H9 (cell line): ENCODE measurements around the gene PCYT1A. TPM values are rescaled to one million over a fixed set of nuclear protein-coding genes. Genes with fewer than 3 reads are reported as not detected.

Experiments
- DNase-seq: peaks from one replicate; pipeline ENCODE4 v3.0.0-alpha.2; 2017
- H2AFZ ChIP-seq: one replicate; pipeline ENCODE4 v1.6.1; 2013; ENCODE audit warnings: mild to moderate bottlenecking, low read length, control low read depth, moderate library complexity
- H2AK5ac ChIP-seq: 2 replicates; pipeline ENCODE4 v1.6.1; 2013; ENCODE audit warnings: low read length, control low read depth, mixed read lengths; ENCODE audit not compliant: insufficient read length
- H2BK120ac ChIP-seq: one replicate; pipeline ENCODE4 v1.6.1; 2013; ENCODE audit warnings: low read depth, mild to moderate bottlenecking, low read length, control low read depth, inconsistent platforms; ENCODE audit not compliant: poor library complexity, severe bottlenecking
- H2BK12ac ChIP-seq: 2 replicates; pipeline ENCODE4 v1.6.1; 2013; ENCODE audit warnings: low read length, control low read depth, mixed read lengths, low read depth; ENCODE audit not compliant: insufficient read length
- H2BK15ac ChIP-seq: 2 replicates; pipeline ENCODE4 v1.6.1; 2013; ENCODE audit warnings: low read depth, low read length, control low read depth
- H2BK20ac ChIP-seq: one replicate; pipeline ENCODE4 v1.6.1; 2013; ENCODE audit warnings: low read depth, mild to moderate bottlenecking, low read length, control low read depth, inconsistent platforms; ENCODE audit not compliant: poor library complexity, severe bottlenecking
- H2BK5ac ChIP-seq: 2 replicates; pipeline ENCODE4 v1.6.1; 2013; ENCODE audit warnings: low read length, control low read depth, mixed read lengths; ENCODE audit not compliant: insufficient read length
- H3K14ac ChIP-seq: 2 replicates; pipeline ENCODE4 v1.6.1; 2013; ENCODE audit warnings: low read length, control low read depth; ENCODE audit not compliant: insufficient read depth
- H3K18ac ChIP-seq: 2 replicates; pipeline ENCODE4 v1.6.1; 2013; ENCODE audit warnings: low read depth, mild to moderate bottlenecking, mixed read lengths, low read length, control low read depth; ENCODE audit not compliant: insufficient read length
- H3K23ac ChIP-seq: 2 replicates; pipeline ENCODE4 v1.6.1; 2013; ENCODE audit warnings: low read length, control low read depth, mixed read lengths, low read depth; ENCODE audit not compliant: insufficient read length
- H3K23me2 ChIP-seq: 2 replicates; pipeline ENCODE4 v1.6.1; 2013; ENCODE audit warnings: low read depth, mild to moderate bottlenecking, mixed read lengths, low read length, control low read depth; ENCODE audit not compliant: insufficient read length, poor library complexity, severe bottlenecking
- H3K27ac ChIP-seq: 2 replicates; pipeline ENCODE4 v1.5.1; 2013; ENCODE audit warnings: low read length, control low read depth, mixed read lengths, low read depth; ENCODE audit not compliant: insufficient read length
- H3K27me3 ChIP-seq: 2 replicates; pipeline ENCODE4 v1.6.1; 2013; ENCODE audit warnings: low read length, control low read depth, inconsistent platforms; ENCODE audit not compliant: insufficient read depth
- H3K4ac ChIP-seq: 2 replicates; pipeline ENCODE4 v1.6.1; 2013; ENCODE audit warnings: low read depth, mild to moderate bottlenecking, control low read depth, inconsistent platforms, low read length, moderate library complexity
- H3K4me1 ChIP-seq: 2 replicates; pipeline ENCODE4 v1.6.1; 2013; ENCODE audit warnings: low read length, control low read depth, inconsistent platforms; ENCODE audit not compliant: insufficient read depth
- H3K4me2 ChIP-seq: 2 replicates; pipeline ENCODE4 v1.6.1; 2013; ENCODE audit warnings: low read length, control low read depth, mixed read lengths; ENCODE audit not compliant: insufficient read length, insufficient read depth
- H3K56ac ChIP-seq: 2 replicates; pipeline ENCODE4 v1.6.1; 2013; ENCODE audit warnings: low read depth, mild to moderate bottlenecking, mixed read lengths, low read length, control low read depth; ENCODE audit not compliant: insufficient read length
- H3K79me1 ChIP-seq: 2 replicates; pipeline ENCODE4 v1.6.1; 2013; ENCODE audit warnings: low read depth, mild to moderate bottlenecking, moderate library complexity, low read length, control low read depth, inconsistent platforms; ENCODE audit not compliant: insufficient read depth, poor library complexity, severe bottlenecking
- H3K79me2 ChIP-seq: 2 replicates; pipeline ENCODE4 v1.6.1; 2013; ENCODE audit warnings: low read length, control low read depth, inconsistent platforms; ENCODE audit not compliant: insufficient read depth
- H3K9ac ChIP-seq: 2 replicates; pipeline ENCODE4 v1.6.1; 2013; ENCODE audit warnings: low read length, control low read depth, mixed read lengths; ENCODE audit not compliant: insufficient read length; ENCODE audit errors: extremely low read depth
- H3K9me3 ChIP-seq: one replicate; pipeline ENCODE4 v1.6.1; 2013; ENCODE audit warnings: low read depth, low read length, inconsistent platforms; ENCODE audit not compliant: control insufficient read depth
- H3T11ph ChIP-seq: one replicate; pipeline ENCODE4 v1.6.1; 2013; ENCODE audit warnings: mild to moderate bottlenecking, low read length, control low read depth, inconsistent platforms
- H4K20me1 ChIP-seq: one replicate; pipeline ENCODE4 v1.6.1; 2013; ENCODE audit not compliant: control insufficient read depth, insufficient read length, insufficient read depth
- H4K5ac ChIP-seq: 2 replicates; pipeline ENCODE4 v1.6.1; 2013; ENCODE audit warnings: low read depth, mild to moderate bottlenecking, mixed read lengths, low read length, control low read depth; ENCODE audit not compliant: insufficient read length
- H4K8ac ChIP-seq: replicated peaks from 2 replicates; pipeline ENCODE4 v1.6.1; 2013; ENCODE audit warnings: low read length, control low read depth, mixed read lengths, low read depth; ENCODE audit not compliant: insufficient read length
- H4K91ac ChIP-seq: 2 replicates; pipeline ENCODE4 v1.6.1; 2013; ENCODE audit warnings: low read depth, mild to moderate bottlenecking, moderate library complexity, mixed read lengths, low read length, control low read depth; ENCODE audit not compliant: insufficient read length
- H3K27ac Mint-ChIP-seq, 3 experiments: 2 replicates in 2 of 3; 3 replicates in 1 of 3; pipeline ENCODE4 v1.8.0; 2020 to 2021; ENCODE audit warnings: mixed read lengths in 3 of 3, mild to moderate bottlenecking in 1 of 3, moderate library complexity in 1 of 3
- H3K27me3 Mint-ChIP-seq: 2 replicates; pipeline ENCODE4 v1.8.0; 2021; ENCODE audit warnings: low read depth, mild to moderate bottlenecking, moderate library complexity, mixed read lengths
- H3K36me3 Mint-ChIP-seq, 3 experiments: 2 replicates in 2 of 3; 3 replicates in 1 of 3; pipeline ENCODE4 v1.8.0; 2020 to 2021; ENCODE audit warnings: low read depth in 3 of 3, mixed read lengths in 3 of 3; ENCODE audit not compliant: insufficient read depth in 1 of 3
- H3K4me1 Mint-ChIP-seq, 2 experiments: 2 replicates each; pipeline ENCODE4 v1.8.0; 2020; ENCODE audit warnings: mixed read lengths in 2 of 2
- H3K4me3 Mint-ChIP-seq, 2 experiments: 2 replicates in 1 of 2; 3 replicates in 1 of 2; pipeline ENCODE4 v1.8.0; 2020 to 2021; ENCODE audit warnings: mild to moderate bottlenecking in 2 of 2, mixed read lengths in 2 of 2, moderate library complexity in 1 of 2
- H3K9me3 Mint-ChIP-seq, 2 experiments: 2 replicates in 1 of 2; 3 replicates in 1 of 2; pipeline ENCODE4 v1.8.0; 2020; ENCODE audit warnings: mild to moderate bottlenecking in 2 of 2, mixed read lengths in 2 of 2, moderate library complexity in 1 of 2
- CTCF ChIP-seq: fragments of 200-600 bp; sonication (generic); conservative IDR thresholded peaks from 3 replicates; pipeline ENCODE4 v1.8.0; 2021; ENCODE audit warnings: antibody characterized with exemption, mild to moderate bottlenecking
- WGBS: extraction: QIAGEN DNeasy Blood & Tissue Kit; methylation state at CpG from one replicate; pipeline ENCODE4 v1.1.7; 2013; ENCODE audit warnings: missing lambda C conversion rate, low lambda C conversion rate, mixed read lengths; ENCODE audit not compliant: insufficient read length; ENCODE audit errors: extremely low coverage; 5-methylcytosine and 5-hydroxymethylcytosine counted together
- total RNA-seq: library from RNA; stranded (reverse); gene quantifications from 2 replicates; pipeline ENCODE4 v1.2.1, GENCODE V29; 2021

PCYT1A gene
- total RNA-seq, 1 experiment from 2014 or later: 31.6 TPM

- Histone ChIP-seq H2BK15ac (no peak overlapping the region), H3K79me1 (no peaks in the 10 kb centered on the region), H3K4me2 (no peak overlapping the region), H2BK120ac (no peak overlapping the region), H3K23ac (no peak overlapping the region), H3K27ac (no peak overlapping the region), H2AK5ac (no peak overlapping the region), H3K79me2 (no peaks in the 10 kb centered on the region), H4K91ac (no peak overlapping the region), H2BK12ac (no peak overlapping the region), H3T11ph (no peak overlapping the region), H4K8ac (no peak overlapping the region), H3K4me1 (no peaks in the 10 kb centered on the region), H3K56ac (no peak overlapping the region), H3K9me3 (no peaks in the 10 kb centered on the region), H2BK20ac (no peak overlapping the region), H3K23me2 (no peaks in the 10 kb centered on the region), H3K9ac (no peak overlapping the region), H2AFZ (no peak overlapping the region), H4K20me1 (peaks cover 2% of the 10 kb centered on the region), H3K18ac (no peak overlapping the region), H3K4ac (no peak overlapping the region), H2BK5ac (no peak overlapping the region), H4K5ac (no peak overlapping the region), H3K14ac (no peak overlapping the region), H3K27me3 (no peaks in the 10 kb centered on the region)
- no peak overlapping the region for H3K4me3 Mint-ChIP-seq
- WGBS: no CpG with 5 or more reads among the region's 4 CpGs
- H3K9me3 Mint-ChIP-seq: peaks cover 3 to 5% of the 10 kb centered on the region in 2 experiments; a peak in 2 of 5 replicates
- DNase-seq: no peak
- no peak for TF ChIP-seq CTCF
- H3K36me3 Mint-ChIP-seq: peaks cover 19 to 52% (median 29%) of the 10 kb centered on the region in 3 experiments
- peaks cover 0 to 8% of the 10 kb centered on the region in 2 experiments; a peak in 2 of 4 replicates for H3K4me1 Mint-ChIP-seq
- no peak overlapping the region for H3K27ac Mint-ChIP-seq
- no peaks in the 10 kb centered on the region for H3K27me3 Mint-ChIP-seq
Measured at GRCh38 chr3:196240424-196240823, 47.1 kb downstream of the PCYT1A start.
